Measurements from ENCODE around the gene DBN1. TPM values are rescaled to one million over a fixed set of nuclear protein-coding genes. Genes with fewer than 3 reads are reported as not detected.
A peak's percentile ranks its signal among the peaks of the same experiment; 100 is the strongest.

DBN1 gene
- total and polyA plus RNA-seq, 9 of the 15 experiments (the other 6 are each of a cell fraction or from before 2014, with no cell fraction given), result 0.25 to 87.2 (median 27.9) TPM

GRCh38 chr5:177455036-177455660, 18.3 kb downstream of the DBN1 start (continued):
- TF ChIP-seq, protein P1, sequence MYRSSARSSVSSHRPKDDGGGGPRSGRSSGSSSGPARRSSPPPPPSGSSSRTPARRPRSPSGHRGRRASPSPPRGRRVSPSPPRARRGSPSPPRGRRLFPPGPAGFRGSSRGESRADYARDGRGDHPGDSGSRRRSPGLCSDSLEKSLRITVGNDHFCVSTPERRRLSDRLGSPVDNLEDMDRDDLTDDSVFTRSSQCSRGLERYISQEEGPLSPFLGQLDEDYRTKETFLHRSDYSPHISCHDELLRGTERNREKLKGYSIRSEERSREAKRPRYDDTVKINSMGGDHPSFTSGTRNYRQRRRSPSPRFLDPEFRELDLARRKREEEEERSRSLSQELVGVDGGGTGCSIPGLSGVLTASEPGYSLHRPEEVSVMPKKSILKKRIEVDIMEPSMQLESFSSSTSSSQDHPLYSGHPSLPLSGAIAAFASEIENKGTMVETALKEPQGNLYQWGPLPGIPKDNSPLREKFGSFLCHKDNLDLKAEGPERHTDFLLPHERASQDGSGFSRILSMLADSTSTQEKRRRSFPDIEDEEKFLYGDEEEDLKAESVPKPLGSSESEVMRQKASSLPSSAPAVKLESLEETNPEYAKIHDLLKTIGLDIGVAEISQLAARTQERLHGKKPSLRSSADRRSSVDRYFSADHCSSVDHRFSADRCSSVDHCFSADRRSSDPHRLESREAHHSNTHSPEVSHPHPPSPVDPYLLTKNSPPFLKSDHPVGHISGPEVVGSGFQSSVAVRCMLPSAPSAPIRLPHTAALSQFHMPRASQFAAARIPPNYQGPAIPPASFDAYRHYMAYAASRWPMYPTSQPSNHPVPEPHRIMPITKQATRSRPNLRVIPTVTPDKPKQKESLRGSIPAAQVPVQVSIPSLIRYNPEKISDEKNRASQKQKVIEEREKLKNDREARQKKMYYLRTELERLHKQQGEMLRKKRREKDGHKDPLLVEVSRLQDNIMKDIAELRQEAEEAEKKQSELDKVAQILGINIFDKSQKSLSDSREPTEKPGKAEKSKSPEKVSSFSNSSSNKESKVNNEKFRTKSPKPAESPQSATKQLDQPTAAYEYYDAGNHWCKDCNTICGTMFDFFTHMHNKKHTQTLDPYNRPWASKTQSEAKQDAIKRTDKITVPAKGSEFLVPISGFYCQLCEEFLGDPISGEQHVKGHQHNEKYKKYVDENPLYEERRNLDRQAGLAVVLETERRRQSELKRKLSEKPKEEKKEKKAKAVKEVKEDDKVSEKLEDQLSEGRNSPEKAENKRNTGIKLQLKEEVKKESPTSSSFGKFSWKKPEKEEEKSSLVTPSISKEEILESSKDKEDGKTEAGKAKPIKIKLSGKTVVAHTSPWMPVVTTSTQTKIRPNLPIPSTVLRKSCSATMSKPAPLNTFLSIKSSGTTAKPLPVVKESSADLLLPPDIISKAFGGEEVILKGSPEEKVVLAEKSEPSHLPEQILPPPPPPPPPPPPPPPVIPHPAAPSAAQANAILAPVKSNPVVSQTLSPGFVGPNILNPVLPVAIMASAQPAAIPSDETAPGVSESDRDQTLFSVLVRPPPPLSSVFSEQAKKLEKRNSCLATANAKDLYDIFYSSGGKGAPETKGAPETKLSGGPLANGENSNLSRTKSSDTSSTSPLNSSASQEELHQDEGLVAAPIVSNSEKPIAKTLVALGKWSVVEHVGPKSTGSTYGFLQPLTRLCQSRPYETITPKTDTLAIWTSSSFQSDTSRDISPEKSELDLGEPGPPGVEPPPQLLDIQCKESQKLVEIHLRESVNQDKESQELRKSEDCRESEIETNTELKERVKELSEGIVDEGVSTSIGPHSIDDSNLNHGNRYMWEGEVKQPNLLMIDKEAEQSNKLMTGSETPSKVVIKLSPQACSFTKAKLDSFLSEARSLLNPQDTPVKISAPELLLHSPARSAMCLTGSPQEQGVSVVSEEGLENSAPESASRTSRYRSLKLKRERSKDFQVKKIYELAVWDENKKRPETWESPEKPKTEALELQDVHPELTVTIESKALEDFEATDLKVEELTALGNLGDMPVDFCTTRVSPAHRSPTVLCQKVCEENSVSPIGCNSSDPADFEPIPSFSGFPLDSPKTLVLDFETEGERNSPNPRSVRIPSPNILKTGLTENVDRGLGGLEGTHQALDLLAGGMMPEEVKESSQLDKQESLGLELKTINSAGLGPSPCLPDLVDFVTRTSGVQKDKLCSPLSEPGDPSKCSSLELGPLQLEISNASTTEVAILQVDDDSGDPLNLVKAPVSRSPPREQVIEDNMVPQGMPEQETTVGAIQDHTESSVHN (IDR thresholded peaks at IDR 0.05; ENCODE audit: borderline replicate concordance in 1 of 2, low read depth in 1 of 2), result no peak
- no peak for TF ChIP-seq KLF6 (CRISPR knock-in tag; IDR thresholded peaks at IDR 0.05; ENCODE audit: borderline replicate concordance)
- TF ChIP-seq GABPA (tag; conservative IDR thresholded peaks at IDR 0.05; ENCODE audit: low read depth), result peak; percentile 90
- no peak; the same call in 1 of the 2 replicates for TF ChIP-seq ZFPM2 (CRISPR knock-in tag; IDR thresholded peaks at IDR 0.05)
- peak; percentile 89 for TF ChIP-seq SP1 (CRISPR knock-in tag; IDR thresholded peaks at IDR 0.05)
- peak; percentile 88; the same call in 1 of the 2 replicates for TF ChIP-seq ILF3 (IDR thresholded peaks at IDR 0.05; ENCODE audit: borderline replicate concordance)
- TF ChIP-seq ZNF384 (IDR thresholded peaks at IDR 0.05; ENCODE audit: low read depth, low read length), result no peak
- peak; percentile 52; the same call in 1 of the 2 replicates for TF ChIP-seq NR4A1 (CRISPR knock-in tag; IDR thresholded peaks at IDR 0.05)
- TF ChIP-seq NR4A1 (tag; IDR thresholded peaks at IDR 0.05), result no peak
- 0 out of 2 replicates have a peak, but pooled peaks have one; percentile 68 for TF ChIP-seq DMBX1 (CRISPR knock-in tag; IDR thresholded peaks at IDR 0.05; ENCODE audit: borderline replicate concordance)
- TF ChIP-seq NRF1 (conservative IDR thresholded peaks at IDR 0.05 in 1 of 2, IDR thresholded peaks at IDR 0.05 in 1 of 2), result peak; percentile 92 to 93
- no peak for TF ChIP-seq MTA1 (IDR thresholded peaks at IDR 0.05; ENCODE audit: borderline replicate concordance)
- TF ChIP-seq RAD21 (CRISPR knock-in tag; conservative IDR thresholded peaks at IDR 0.05 in 1 of 2, IDR thresholded peaks at IDR 0.05 in 1 of 2), result peak; percentile 28 to 52; a peak in 2 of 4 replicates
- no peak for TF ChIP-seq BRF1 (IDR thresholded peaks at IDR 0.05; ENCODE audit: borderline replicate concordance, extremely low read depth, insufficient read length)
- no peak for TF ChIP-seq YBX1 (IDR thresholded peaks at IDR 0.05)
- TF ChIP-seq JUND (IDR thresholded peaks at IDR 0.05; ENCODE audit: borderline replicate concordance, low read depth, low read length), result peak; percentile 20
- TF ChIP-seq JUND (tag; IDR thresholded peaks at IDR 0.05; ENCODE audit: borderline replicate concordance, low read depth, low read length), result peak; percentile 43; the same call in 1 of the 3 replicates

Data from K562 (cell line).